ENCODE results near the gene C1RL.

DNA sequence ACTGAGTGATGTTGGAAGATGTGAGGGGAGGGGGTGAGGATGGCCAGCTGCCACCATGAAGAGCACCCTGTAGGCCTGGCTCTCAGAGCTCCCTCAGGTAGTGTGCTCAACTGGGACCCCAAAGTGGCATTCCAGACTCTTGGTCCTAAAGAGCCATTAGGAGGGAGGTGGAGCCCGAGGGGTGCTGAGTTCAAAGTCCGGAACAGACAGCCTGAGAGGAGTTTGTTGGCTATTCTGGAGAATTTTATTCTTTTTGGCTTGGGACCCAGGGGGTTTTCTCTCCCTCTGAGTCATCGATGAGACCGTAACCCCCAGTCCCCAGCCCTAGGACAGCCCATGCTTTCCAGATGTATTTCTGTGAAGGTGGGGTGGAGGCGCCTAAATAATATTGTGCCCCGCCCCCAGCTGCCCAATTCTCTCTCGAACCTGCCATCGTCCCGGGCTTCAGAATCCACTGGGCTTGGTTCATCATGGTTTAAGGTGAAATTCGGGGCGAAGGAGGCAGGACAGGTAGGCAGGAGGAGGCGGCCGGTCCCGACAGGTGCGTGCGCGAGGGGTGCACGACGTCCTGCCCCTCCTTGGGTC lies 20.4 kb upstream of the C1RL start:
- TF ChIP-seq, protein P1, sequence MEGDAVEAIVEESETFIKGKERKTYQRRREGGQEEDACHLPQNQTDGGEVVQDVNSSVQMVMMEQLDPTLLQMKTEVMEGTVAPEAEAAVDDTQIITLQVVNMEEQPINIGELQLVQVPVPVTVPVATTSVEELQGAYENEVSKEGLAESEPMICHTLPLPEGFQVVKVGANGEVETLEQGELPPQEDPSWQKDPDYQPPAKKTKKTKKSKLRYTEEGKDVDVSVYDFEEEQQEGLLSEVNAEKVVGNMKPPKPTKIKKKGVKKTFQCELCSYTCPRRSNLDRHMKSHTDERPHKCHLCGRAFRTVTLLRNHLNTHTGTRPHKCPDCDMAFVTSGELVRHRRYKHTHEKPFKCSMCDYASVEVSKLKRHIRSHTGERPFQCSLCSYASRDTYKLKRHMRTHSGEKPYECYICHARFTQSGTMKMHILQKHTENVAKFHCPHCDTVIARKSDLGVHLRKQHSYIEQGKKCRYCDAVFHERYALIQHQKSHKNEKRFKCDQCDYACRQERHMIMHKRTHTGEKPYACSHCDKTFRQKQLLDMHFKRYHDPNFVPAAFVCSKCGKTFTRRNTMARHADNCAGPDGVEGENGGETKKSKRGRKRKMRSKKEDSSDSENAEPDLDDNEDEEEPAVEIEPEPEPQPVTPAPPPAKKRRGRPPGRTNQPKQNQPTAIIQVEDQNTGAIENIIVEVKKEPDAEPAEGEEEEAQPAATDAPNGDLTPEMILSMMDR (IDR thresholded peaks at IDR 0.05; ENCODE audit: low read length): no peak
- TF ChIP-seq EZH2phosphoT487 (IDR thresholded peaks at IDR 0.05; ENCODE audit: low read length): no peak

Measured in MM.1S (cell line).